ENCODE measurements around the gene SLC7A1. TPM values are rescaled to one million over a fixed set of nuclear protein-coding genes. Genes with fewer than 3 reads are reported as not detected.

The SLC7A1 gene
- total and polyA plus RNA-seq, 8 donors, result 2.3 to 95.1 (median 21.2) TPM

- no peak overlapping the region for H3K27ac ChIP-seq
- DNase-seq, result no peak
- no peak overlapping the region for H3K4me3 ChIP-seq
- H3K27me3 ChIP-seq, result peaks cover 0 to 13% (median 4%) of the 10 kb centered on the region in 3 donors
- intact Hi-C loops (cut with DNase I; ENCODE audit: low total_unique reads), result no loop called here
- H3K36me3 ChIP-seq, result peaks cover 0 to 3% (median 0%) of the 10 kb centered on the region in 4 donors
- peaks cover 0 to 4% (median 4%) of the 10 kb centered on the region in 4 donors for H3K4me1 ChIP-seq
- TF ChIP-seq EP300 (IDR thresholded peaks at IDR 0.05) (no peak), POLR2AphosphoS5 (IDR thresholded peaks at IDR 0.05) (no peak), CTCF (IDR thresholded peaks at IDR 0.05) (no peak)
- WGBS, 5 donors, result 48 to 87% (median 65%) methylated on average over 2 of the region's 2 CpGs
- no peaks in the 10 kb centered on the region for H3K9me3 ChIP-seq
Observed at GRCh38 chr13:29491248-29491647, 104.2 kb downstream of the SLC7A1 start.

- Histone ChIP-seq H3K27ac (no peak overlapping the region), H3K27me3 (peaks cover 0 to 12% (median 4%) of the 10 kb centered on the region in 3 donors), H3K9me3 (no peaks in the 10 kb centered on the region), H3K4me1 (no peaks in the 10 kb centered on the region), H3K36me3 (peaks cover 0 to 3% (median 0%) of the 10 kb centered on the region in 4 donors), H3K4me3 (no peak overlapping the region)
- intact Hi-C loops (cut with DNase I; ENCODE audit: low total_unique reads), result no loop called here
- TF ChIP-seq CTCF (IDR thresholded peaks at IDR 0.05) (no peak), POLR2AphosphoS5 (IDR thresholded peaks at IDR 0.05) (no peak), POLR2A (IDR thresholded peaks at IDR 0.05) (no peak), EP300 (IDR thresholded peaks at IDR 0.05) (no peak)
- 91 to 93% (median 92%) methylated on average over 9 of the region's 9 CpGs for WGBS, 5 donors
- no peak for DNase-seq
Observed at GRCh38 chr13:29490561-29490885, 105.0 kb downstream of the SLC7A1 start.

- Histone ChIP-seq H3K36me3 (peaks cover 0 to 3% (median 0%) of the 10 kb centered on the region in 4 donors), H3K4me1 (no peaks in the 10 kb centered on the region), H3K27me3 (peaks cover 0 to 12% (median 4%) of the 10 kb centered on the region in 3 donors), H3K4me3 (no peak overlapping the region), H3K9me3 (no peaks in the 10 kb centered on the region), H3K27ac (no peak overlapping the region)
- 77 to 84% (median 80%) methylated on average over 14 of the region's 14 CpGs for WGBS, 5 donors
- no peak for DNase-seq
- TF ChIP-seq EP300 (IDR thresholded peaks at IDR 0.05), result no peak
- no peak for TF ChIP-seq CTCF (IDR thresholded peaks at IDR 0.05)
- no peak for TF ChIP-seq POLR2A (IDR thresholded peaks at IDR 0.05)
- no peak for TF ChIP-seq POLR2AphosphoS5 (IDR thresholded peaks at IDR 0.05)
- intact Hi-C loops (cut with DNase I; ENCODE audit: low total_unique reads), result no loop called here
Observed at GRCh38 chr13:29489650-29490560, 105.6 kb downstream of the SLC7A1 start.

- Histone ChIP-seq H3K9me3 (no peaks in the 10 kb centered on the region), H3K36me3 (no peaks in the 10 kb centered on the region), H3K4me3 (no peak overlapping the region), H3K4me1 (no peaks in the 10 kb centered on the region), H3K27ac (no peak overlapping the region), H3K27me3 (peaks cover 0 to 12% (median 4%) of the 10 kb centered on the region in 3 donors)
- no peak for DNase-seq
- WGBS, 5 donors, result 78 to 87% (median 86%) methylated on average over 22 of the region's 22 CpGs
- intact Hi-C loops (cut with DNase I; ENCODE audit: low total_unique reads), result no loop called here
- no peak for TF ChIP-seq EP300 (IDR thresholded peaks at IDR 0.05)
- TF ChIP-seq POLR2AphosphoS5 (IDR thresholded peaks at IDR 0.05), result no peak
- no peak for TF ChIP-seq CTCF (IDR thresholded peaks at IDR 0.05)
- no peak for TF ChIP-seq POLR2A (IDR thresholded peaks at IDR 0.05)
Observed at GRCh38 chr13:29487466-29488454, 107.7 kb downstream of the SLC7A1 start.
